Spleen (tissue), 11 donors: ENCODE results near the gene TENT4B. TPM values are rescaled to one million over a fixed set of nuclear protein-coding genes. Genes with fewer than 3 reads are reported as not detected.
"Not testable (repeated sequence)": the region's sequence is repeated elsewhere in the genome, so short reads cannot be mapped to it uniquely, and the experiment has no call there.

ENCODE experiments used
- DNase-seq: peaks from one replicate; pipeline ENCODE4 v3.0.0-alpha.2; 2020
- H3K27ac ChIP-seq, 8 donors: fragments of 200-600 bp; sonication (generic) in 7 of 8; 1 replicate in 4 of 8; 2 replicates in 4 of 8; pipeline versions ENCODE4 v1.5.0 to v1.8.0; 2016 to 2021; ENCODE audit warnings: inconsistent platforms in 4 of 8, mild to moderate bottlenecking in 4 of 8, moderate library complexity in 1 of 8
- H3K27me3 ChIP-seq, 7 donors: fragments of 200-600 bp; sonication (generic) in 6 of 7; replicated peaks in 1 of 7; 1 replicate in 4 of 7; 2 replicates in 3 of 7; pipeline versions ENCODE4 v1.5.0 to v1.8.0; 2016 to 2021; ENCODE audit warnings: inconsistent platforms in 3 of 7, mild to moderate bottlenecking in 1 of 7
- H3K36me3 ChIP-seq, 6 donors: fragments of 200-600 bp; sonication (generic) in 5 of 6; 1 replicate in 4 of 6; 2 replicates in 2 of 6; pipeline versions ENCODE4 v1.5.0 to v1.8.0; 2016 to 2021; ENCODE audit warnings: inconsistent platforms in 2 of 6
- H3K4me1 ChIP-seq, 6 donors: fragments of 200-600 bp; sonication (generic) in 5 of 6; 1 replicate in 3 of 6; 2 replicates in 3 of 6; pipeline versions ENCODE4 v1.5.0 to v1.8.0; 2016 to 2021; ENCODE audit warnings: inconsistent platforms in 3 of 6
- H3K4me3 ChIP-seq, 8 donors: fragments of 200-600 bp; sonication (generic) in 7 of 8; 1 replicate in 4 of 8; 2 replicates in 4 of 8; pipeline versions ENCODE4 v1.5.0 to v1.8.0; 2016 to 2021; ENCODE audit warnings: inconsistent platforms in 4 of 8, mild to moderate bottlenecking in 4 of 8, moderate library complexity in 2 of 8
- H3K9me3 ChIP-seq, 8 donors: fragments of 200-600 bp; sonication (generic) in 7 of 8; 1 replicate in 4 of 8; 2 replicates in 4 of 8; pipeline versions ENCODE4 v1.5.0 to v1.8.0; 2016 to 2021; ENCODE audit warnings: inconsistent platforms in 4 of 8
- POLR2A ChIP-seq, 3 donors: fragments of 450-650 bp; IDR thresholded peaks; one replicate each; pipeline ENCODE4 v1.5.1; 2017; ENCODE audit warnings: antibody characterized with exemption in 3 of 3, mild to moderate bottlenecking in 1 of 3
- POLR2AphosphoS5 ChIP-seq, 3 donors: sonication (generic); formaldehyde crosslinking; IDR thresholded peaks; one replicate each; pipeline ENCODE4 v1.5.1; 2017; ENCODE audit warnings: antibody characterized with exemption in 3 of 3
- WGBS, 5 donors: extraction: QIAGEN DNeasy Blood & Tissue Kit in 3 of 5; methylation state at CpG; one replicate each; pipeline versions ENCODE4 v1.1.5 to v1.1.7; 2013 to 2018; 5-methylcytosine and 5-hydroxymethylcytosine counted together
- intact Hi-C: fragments of 100-400 bp; cut with DNase I; formaldehyde crosslinking; loops from one replicate; pipeline ENCODE4 v1.15.0; 2023; ENCODE audit warnings: low total_unique reads
- polyA plus RNA-seq, 3 donors: library from polyadenylated mRNA; stranded (reverse); fragments of 200-250 nt; gene quantifications; one replicate each; pipeline ENCODE4 v1.2.1, GENCODE V29; 2013
- total RNA-seq, 7 donors: library from RNA; depleted of rRNA in 3 of 7; stranded (reverse); fragments of >200 nt in 3 of 7; fragmentation: NEBNext Ultra II Directional in 4 of 7; extraction: Animal tissue kit (Norgen Biotek cat#: 25700) in 4 of 7; gene quantifications; one replicate each; pipeline versions ENCODE4 v1.1.0 to v1.2.1, GENCODE V29; 2016 to 2021
- TF ChIP-seq, protein P1 (sequence below), 11 experiments: fragments of 200-600 bp in 7 of 11; fragments of 450-650 bp in 4 of 11; sonication (generic) in 4 of 11; IDR thresholded peaks in 8 of 11; conservative IDR thresholded peaks in 3 of 11; 1 replicate in 7 of 11; 2 replicates in 4 of 11; pipeline versions ENCODE4 v1.4.0 to v1.8.0; 2016 to 2021; ENCODE audit warnings: antibody characterized with exemption in 11 of 11, inconsistent platforms in 4 of 11, mild to moderate bottlenecking in 1 of 11
- donor health status: healthy with polysubstance abuse.
- donor health status: DM: no; HTN: no; CAD: no; lungs with moderate emphysema.
- donor health status: DM: no; HTN: no; CAD: no.
- donor health status: Bipolar disorder and iron deficiency.
- donor health status: healthy.
- donor health status: DM: no; HTN: no; CAD: no.
- donor health status: DM: yes; HTN: yes; CAD: no.

TENT4B gene
- total and polyA plus RNA-seq, 10 donors, result 4.2 to 16.4 (median 12.1) TPM

DNA sequence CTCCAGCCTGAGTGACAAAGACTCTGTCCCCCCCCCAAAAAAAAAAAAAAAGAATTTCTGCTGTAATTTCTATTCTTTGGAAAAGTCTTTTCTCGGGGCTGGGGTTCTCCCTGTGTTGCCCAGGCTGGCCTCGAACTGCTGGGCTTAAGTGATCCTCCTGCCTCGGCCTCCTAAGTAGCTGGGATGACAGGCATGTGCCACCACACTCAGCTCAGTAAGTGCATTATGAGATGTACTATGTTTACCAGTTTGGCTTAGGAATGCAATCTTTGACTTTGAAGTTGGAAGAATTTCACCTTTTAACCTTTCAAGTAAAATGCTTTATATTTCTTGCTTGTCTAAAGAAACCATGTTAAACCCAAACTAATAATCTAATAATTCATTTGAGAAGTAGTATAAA, 85.2 kb downstream of the TENT4B start:
- Histone ChIP-seq H3K9me3 (no peaks in the 10 kb centered on the region), H3K4me3 (no peak overlapping the region), H3K27ac (no peak overlapping the region), H3K27me3 (no peaks in the 10 kb centered on the region), H3K4me1 (peaks cover 0 to 4% (median 0%) of the 10 kb centered on the region in 6 donors), H3K36me3 (no peaks in the 10 kb centered on the region)
- TF ChIP-seq POLR2AphosphoS5 (IDR thresholded peaks at IDR 0.05) (no peak), POLR2A (IDR thresholded peaks at IDR 0.05) (no peak)
- TF ChIP-seq, protein P1, sequence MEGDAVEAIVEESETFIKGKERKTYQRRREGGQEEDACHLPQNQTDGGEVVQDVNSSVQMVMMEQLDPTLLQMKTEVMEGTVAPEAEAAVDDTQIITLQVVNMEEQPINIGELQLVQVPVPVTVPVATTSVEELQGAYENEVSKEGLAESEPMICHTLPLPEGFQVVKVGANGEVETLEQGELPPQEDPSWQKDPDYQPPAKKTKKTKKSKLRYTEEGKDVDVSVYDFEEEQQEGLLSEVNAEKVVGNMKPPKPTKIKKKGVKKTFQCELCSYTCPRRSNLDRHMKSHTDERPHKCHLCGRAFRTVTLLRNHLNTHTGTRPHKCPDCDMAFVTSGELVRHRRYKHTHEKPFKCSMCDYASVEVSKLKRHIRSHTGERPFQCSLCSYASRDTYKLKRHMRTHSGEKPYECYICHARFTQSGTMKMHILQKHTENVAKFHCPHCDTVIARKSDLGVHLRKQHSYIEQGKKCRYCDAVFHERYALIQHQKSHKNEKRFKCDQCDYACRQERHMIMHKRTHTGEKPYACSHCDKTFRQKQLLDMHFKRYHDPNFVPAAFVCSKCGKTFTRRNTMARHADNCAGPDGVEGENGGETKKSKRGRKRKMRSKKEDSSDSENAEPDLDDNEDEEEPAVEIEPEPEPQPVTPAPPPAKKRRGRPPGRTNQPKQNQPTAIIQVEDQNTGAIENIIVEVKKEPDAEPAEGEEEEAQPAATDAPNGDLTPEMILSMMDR (IDR thresholded peaks at IDR 0.05 in 8 of 11, conservative IDR thresholded peaks at IDR 0.05 in 3 of 11), result no peak
- intact Hi-C loops, result no loop called here
- no peak for DNase-seq
- 77 to 91% (median 91%) methylated on average over 3 of the region's 3 CpGs for WGBS, 5 donors

DNA sequence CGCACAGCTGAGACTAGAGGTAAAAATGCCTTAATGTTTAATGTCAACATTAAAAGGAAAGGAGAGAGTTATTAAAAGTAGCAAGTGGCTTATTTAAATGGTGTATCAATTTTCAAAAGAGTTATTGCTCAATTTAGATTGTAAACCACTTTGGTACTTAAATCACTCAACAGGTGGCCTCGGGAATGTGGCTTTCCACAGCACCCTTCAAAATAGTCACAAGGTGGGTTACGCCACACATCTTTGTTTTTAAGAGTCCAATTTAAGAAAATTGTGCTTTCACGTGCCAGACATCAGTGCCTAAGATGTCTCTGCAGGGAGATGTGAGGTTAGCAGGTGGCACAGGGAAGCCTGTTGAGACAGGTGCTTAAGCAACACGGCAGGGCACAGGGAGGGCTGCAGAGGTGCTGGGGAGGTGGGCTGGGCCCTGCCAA, 85.8 kb downstream of the TENT4B start:
- peaks cover 0 to 5% (median 0%) of the 10 kb centered on the region in 6 donors for H3K4me1 ChIP-seq
- no peak for TF ChIP-seq POLR2AphosphoS5 (IDR thresholded peaks at IDR 0.05)
- TF ChIP-seq POLR2A (IDR thresholded peaks at IDR 0.05), result no peak
- intact Hi-C loops, result no loop called here
- H3K36me3 ChIP-seq, result no peaks in the 10 kb centered on the region
- no peaks in the 10 kb centered on the region for H3K27me3 ChIP-seq
- no peaks in the 10 kb centered on the region for H3K9me3 ChIP-seq
- no peak overlapping the region for H3K27ac ChIP-seq
- H3K4me3 ChIP-seq, result no peak overlapping the region
- WGBS, 5 donors, result 71 to 86% (median 72%) methylated on average over 5 of the region's 5 CpGs
- DNase-seq, result no peak

DNA sequence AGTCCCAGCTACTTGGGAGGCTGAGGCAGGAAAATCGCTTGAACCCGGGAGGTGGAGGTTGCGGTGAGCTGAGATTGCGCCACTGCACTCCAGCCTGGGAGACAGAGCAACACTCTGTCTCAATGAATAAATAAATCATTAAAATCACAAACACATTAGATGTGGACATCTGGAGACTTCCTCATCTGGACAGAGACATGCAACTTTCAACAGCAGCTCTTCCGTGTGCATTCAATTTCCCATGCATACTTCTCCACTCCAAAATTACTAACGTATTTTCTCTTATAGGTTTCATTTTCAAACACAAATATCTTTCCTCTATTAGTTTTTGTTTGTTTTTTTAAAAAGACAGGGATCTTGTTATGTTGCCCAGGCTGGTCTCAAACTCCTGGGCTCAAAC, 89.9 kb downstream of the TENT4B start:
- intact Hi-C loops, result loop anchor here (10.0 kb wide), 1 partner anchor 112 kb away; no protein-coding TSS in a partner anchor

DNA sequence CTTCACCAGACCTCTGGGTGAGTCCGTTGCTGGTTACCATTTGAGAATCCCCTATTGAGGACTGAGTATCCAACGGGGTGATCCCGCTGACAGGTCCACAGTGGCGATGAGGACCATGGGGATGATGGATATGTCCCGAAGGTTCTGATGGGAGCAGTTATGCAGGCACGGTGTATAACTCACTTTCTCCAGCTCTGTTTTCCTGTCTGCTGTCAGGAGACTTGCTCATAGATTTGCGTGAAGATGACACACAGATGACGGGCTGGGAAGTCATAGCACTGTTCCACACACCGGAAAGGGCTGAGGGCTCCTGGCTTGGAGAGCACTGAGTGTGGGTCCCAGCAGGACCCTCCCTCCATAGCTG, 91.0 kb downstream of the TENT4B start:
- WGBS, 5 donors, result 83 to 92% (median 85%) methylated on average over 9 of the region's 9 CpGs
- intact Hi-C loops, result loop anchor here (10.0 kb wide), 1 partner anchor 111 kb away; no protein-coding TSS in a partner anchor

More for the DNA sequence above, 89.9 kb downstream of the TENT4B start:
- 51 to 74% (median 65%) methylated on average over 6 of the region's 6 CpGs for WGBS, 5 donors
- DNase-seq, H3K9me3 ChIP-seq, H3K27me3 ChIP-seq, H3K27ac ChIP-seq, H3K4me3 ChIP-seq, H3K36me3 ChIP-seq: not testable (repeated sequence)
- peaks cover 7 to 30% (median 22%) of the 10 kb centered on the region in 6 donors for H3K4me1 ChIP-seq

More for the DNA sequence above, 91.0 kb downstream of the TENT4B start:
- Histone ChIP-seq H3K9me3 (no peaks in the 10 kb centered on the region), H3K27ac (no peak overlapping the region), H3K27me3 (peaks cover 0 to 5% (median 0%) of the 10 kb centered on the region in 7 donors), H3K4me3 (no peak overlapping the region), H3K4me1 (peaks cover 7 to 39% (median 25%) of the 10 kb centered on the region in 6 donors), H3K36me3 (no peaks in the 10 kb centered on the region)
- TF ChIP-seq, protein P1 (IDR thresholded peaks at IDR 0.05 in 8 of 11, conservative IDR thresholded peaks at IDR 0.05 in 3 of 11), result no peak
- TF ChIP-seq POLR2AphosphoS5 (IDR thresholded peaks at IDR 0.05) (no peak), POLR2A (IDR thresholded peaks at IDR 0.05) (no peak)
- DNase-seq, result no peak
